ENCODE results near the gene RPS4Y1.
"Not testable (repeated sequence)": the region's sequence is repeated elsewhere in the genome, so short reads cannot be mapped to it uniquely, and the experiment has no call there.

RPS4Y1 gene

GRCh38 chrY:2841471-2841893 lies at the start of gene RPS4Y1:
RPS4Y1 (plus strand) TSS chrY:2841602; CDS start chrY:2841625, 23 bp downstream.
- peak in 3 of 4 experiments; percentile 7 to 12 (median 9) for DNase-seq (ENCODE audit: low read depth in 4 of 4, low spot score in 1 of 4)

- DNase-seq (ENCODE audit: low read depth in 4 of 4, low spot score in 1 of 4): no peak
Observed at GRCh38 chrY:2796977-2797523, 44.4 kb upstream of the RPS4Y1 start.

GRCh38 chrY:2797991-2798390 lies 43.4 kb upstream of the RPS4Y1 start:
- DNase-seq (ENCODE audit: low read depth in 4 of 4, low spot score in 1 of 4): no peak

GRCh38 chrY:2800246-2800645 lies 41.2 kb upstream of the RPS4Y1 start:
- no peak for DNase-seq (ENCODE audit: low read depth in 4 of 4, low spot score in 1 of 4)

GRCh38 chrY:2817146-2817896 lies 24.1 kb upstream of the RPS4Y1 start:
- DNase-seq (ENCODE audit: low read depth in 4 of 4, low spot score in 1 of 4): not testable (repeated sequence)

- no peak for DNase-seq (ENCODE audit: low read depth in 4 of 4, low spot score in 1 of 4)
Observed at GRCh38 chrY:2824471-2824870, 16.9 kb upstream of the RPS4Y1 start.

- DNase-seq (ENCODE audit: low read depth in 4 of 4, low spot score in 1 of 4): no peak
Observed at GRCh38 chrY:2828497-2828896, 12.9 kb upstream of the RPS4Y1 start.

- DNase-seq (ENCODE audit: low read depth in 4 of 4, low spot score in 1 of 4): no peak
Observed at GRCh38 chrY:2835230-2835629, 6.2 kb upstream of the RPS4Y1 start.

GRCh38 chrY:2837078-2837477 lies 4.3 kb upstream of the RPS4Y1 start:
- no peak for DNase-seq (ENCODE audit: low read depth in 4 of 4, low spot score in 1 of 4)

GRCh38 chrY:2837932-2838331 lies 3.5 kb upstream of the RPS4Y1 start:
- DNase-seq (ENCODE audit: low read depth in 4 of 4, low spot score in 1 of 4): no peak

GRCh38 chrY:2846791-2847190 lies 5.4 kb downstream of the RPS4Y1 start:
- DNase-seq (ENCODE audit: low read depth in 4 of 4, low spot score in 1 of 4): no peak

GRCh38 chrY:2848384-2848783 lies 7.0 kb downstream of the RPS4Y1 start:
- DNase-seq (ENCODE audit: low read depth in 4 of 4, low spot score in 1 of 4): no peak

GRCh38 chrY:2849368-2849767 lies 8.0 kb downstream of the RPS4Y1 start:
- no peak for DNase-seq (ENCODE audit: low read depth in 4 of 4, low spot score in 1 of 4)

- no peak for DNase-seq (ENCODE audit: low read depth in 4 of 4, low spot score in 1 of 4)
Observed at GRCh38 chrY:2854145-2854774, 12.9 kb downstream of the RPS4Y1 start.

- no peak for DNase-seq (ENCODE audit: low read depth in 4 of 4, low spot score in 1 of 4)
Observed at GRCh38 chrY:2857068-2857467, 15.7 kb downstream of the RPS4Y1 start.

- DNase-seq (ENCODE audit: low read depth in 4 of 4, low spot score in 1 of 4): no peak
Observed at GRCh38 chrY:2857686-2858085, 16.3 kb downstream of the RPS4Y1 start.

GRCh38 chrY:2859782-2860181 lies 18.4 kb downstream of the RPS4Y1 start:
- DNase-seq (ENCODE audit: low read depth in 4 of 4, low spot score in 1 of 4): no peak

GRCh38 chrY:2860511-2860910 lies 19.1 kb downstream of the RPS4Y1 start:
- DNase-seq (ENCODE audit: low read depth in 4 of 4, low spot score in 1 of 4): no peak

GRCh38 chrY:2866581-2866980 lies 25.2 kb downstream of the RPS4Y1 start:
- DNase-seq (ENCODE audit: low read depth in 4 of 4, low spot score in 1 of 4): no peak

- DNase-seq (ENCODE audit: low read depth in 4 of 4, low spot score in 1 of 4): no peak
Observed at GRCh38 chrY:2867469-2867868, 26.1 kb downstream of the RPS4Y1 start.

- DNase-seq (ENCODE audit: low read depth in 4 of 4, low spot score in 1 of 4): no peak
Observed at GRCh38 chrY:2868035-2868607, 26.7 kb downstream of the RPS4Y1 start.

- DNase-seq (ENCODE audit: low read depth in 4 of 4, low spot score in 1 of 4): not testable (repeated sequence)
Observed at GRCh38 chrY:2872234-2872633, 30.8 kb downstream of the RPS4Y1 start.
